ENCODE results near the gene NOPCHAP1. TPM values are rescaled to one million over a fixed set of nuclear protein-coding genes. Genes with fewer than 3 reads are reported as not detected.
"Not testable (repeated sequence)": the region's sequence is repeated elsewhere in the genome, so short reads cannot be mapped to it uniquely, and the experiment has no call there.

NOPCHAP1 gene
- total RNA-seq, 1 experiment from 2014 or later, result 8.5 TPM

GRCh38 chr12:104964856-104965205, 21.3 kb upstream of the NOPCHAP1 start:
- DNase-seq (ENCODE audit: low spot score), result no peak

GRCh38 chr12:104966677-104967076, 19.4 kb upstream of the NOPCHAP1 start:
- DNase-seq (ENCODE audit: low spot score), result no peak

- DNase-seq (ENCODE audit: low spot score), result no peak
Observed at GRCh38 chr12:104969343-104969742, 16.8 kb upstream of the NOPCHAP1 start.

- no peak for DNase-seq (ENCODE audit: low spot score)
Observed at GRCh38 chr12:104971306-104971705, 14.8 kb upstream of the NOPCHAP1 start.

- DNase-seq (ENCODE audit: low spot score), result no peak
Observed at GRCh38 chr12:104973250-104973649, 12.9 kb upstream of the NOPCHAP1 start.

- peak; percentile 20 for DNase-seq (ENCODE audit: low spot score)
Observed at GRCh38 chr12:104974626-104975290, 11.4 kb upstream of the NOPCHAP1 start.

GRCh38 chr12:104975587-104976343, 10.4 kb upstream of the NOPCHAP1 start:
- DNase-seq (ENCODE audit: low spot score), result peak; percentile 40

GRCh38 chr12:104976703-104977102, 9.4 kb upstream of the NOPCHAP1 start:
- DNase-seq (ENCODE audit: low spot score), result no peak

- not testable (repeated sequence) for DNase-seq (ENCODE audit: low spot score)
Observed at GRCh38 chr12:104977688-104978087, 8.4 kb upstream of the NOPCHAP1 start.

GRCh38 chr12:104985206-104985605, 910 bp upstream of the NOPCHAP1 start:
- DNase-seq (ENCODE audit: low spot score), result no peak

GRCh38 chr12:104990950-104991349, 4.8 kb downstream of the NOPCHAP1 start:
- DNase-seq (ENCODE audit: low spot score), result no peak

GRCh38 chr12:104991565-104992128, 5.5 kb downstream of the NOPCHAP1 start:
- DNase-seq (ENCODE audit: low spot score), result no peak

GRCh38 chr12:104994336-104994735, 8.2 kb downstream of the NOPCHAP1 start:
- no peak for DNase-seq (ENCODE audit: low spot score)

GRCh38 chr12:104997541-104997940, 11.4 kb downstream of the NOPCHAP1 start:
- DNase-seq (ENCODE audit: low spot score), result no peak

GRCh38 chr12:104998423-104999346, 12.6 kb downstream of the NOPCHAP1 start:
- no peak for DNase-seq (ENCODE audit: low spot score)

- DNase-seq (ENCODE audit: low spot score), result no peak
Observed at GRCh38 chr12:104999347-104999685, 13.2 kb downstream of the NOPCHAP1 start.

GRCh38 chr12:105001476-105001875, 15.4 kb downstream of the NOPCHAP1 start:
- DNase-seq (ENCODE audit: low spot score), result no peak

- DNase-seq (ENCODE audit: low spot score), result peak; percentile 21
Observed at GRCh38 chr12:105013892-105014291, 27.8 kb downstream of the NOPCHAP1 start.

- DNase-seq (ENCODE audit: low spot score), result no peak
Observed at GRCh38 chr12:105014603-105015002, 28.5 kb downstream of the NOPCHAP1 start.

- DNase-seq (ENCODE audit: low spot score), result no peak
Observed at GRCh38 chr12:105015543-105015942, 29.4 kb downstream of the NOPCHAP1 start.

GRCh38 chr12:105018012-105018411, 31.9 kb downstream of the NOPCHAP1 start:
- no peak for DNase-seq (ENCODE audit: low spot score)

GRCh38 chr12:105018776-105019175, 32.7 kb downstream of the NOPCHAP1 start:
- no peak for DNase-seq (ENCODE audit: low spot score)
